HK-2 (cell line): Measurements from ENCODE around the gene OPCML.

Source experiments
- DNase-seq: peaks from one replicate; pipeline ENCODE4 v3.0.0-alpha.2; 2018; ENCODE audit not compliant: unreplicated experiment

OPCML gene

DNA sequence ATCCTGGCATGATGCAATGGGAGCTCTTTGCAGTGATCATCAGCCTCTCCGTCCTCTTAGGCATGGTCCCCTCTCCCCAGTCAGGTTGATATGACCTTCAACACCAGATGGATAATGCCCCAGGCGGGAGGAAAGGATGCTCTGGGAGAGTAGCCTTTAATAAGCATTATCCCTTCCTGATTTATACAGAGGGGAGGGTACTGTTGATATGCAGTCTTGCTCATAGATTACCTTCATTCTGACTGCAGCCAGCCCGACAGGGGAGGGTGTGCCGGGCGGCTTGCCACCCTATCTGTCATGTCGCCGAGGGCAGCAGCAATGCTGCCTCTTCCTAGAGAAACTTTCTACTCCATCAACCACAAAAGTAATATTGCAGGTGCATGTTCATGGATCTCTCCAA, 497.4 kb downstream of the OPCML start:
- DNase-seq = no peak

DNA sequence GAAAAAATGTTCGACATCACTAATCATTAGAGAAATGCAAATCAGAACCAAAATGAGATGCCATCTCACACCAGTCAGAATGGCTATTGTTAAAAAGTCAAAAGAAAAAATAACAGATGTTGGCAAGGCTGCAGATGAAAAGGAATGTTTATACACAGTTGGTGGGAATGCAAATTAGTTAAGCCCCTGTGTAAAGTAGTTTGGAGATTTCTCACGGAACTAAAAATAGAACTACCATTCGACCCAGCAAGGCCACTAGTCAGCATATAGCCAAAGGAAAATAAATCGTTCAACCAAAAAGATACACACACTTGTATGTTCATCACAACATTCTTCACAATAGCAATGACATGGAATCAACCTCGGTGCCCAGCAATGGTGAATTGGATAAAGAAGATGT, 503.2 kb downstream of the OPCML start:
- DNase-seq = no peak

DNA sequence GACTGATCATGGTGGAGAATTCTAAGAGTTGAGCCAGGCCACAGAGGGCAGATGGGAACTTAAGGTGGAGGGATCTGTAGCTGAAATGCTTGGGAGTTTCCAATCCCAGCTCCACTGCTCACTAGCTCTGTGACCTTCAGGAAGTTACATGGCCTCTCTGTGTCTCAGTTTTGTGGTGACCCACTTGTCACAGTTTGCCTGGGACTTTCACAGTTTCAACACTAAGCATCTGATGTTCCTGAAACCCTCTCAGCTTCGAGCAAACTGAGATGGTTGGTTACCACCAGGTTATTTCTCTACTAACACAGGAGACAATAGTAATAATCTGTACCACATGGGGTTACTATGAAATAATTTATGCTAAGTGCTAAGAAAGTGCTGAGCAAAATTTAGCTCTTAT, 505.3 kb downstream of the OPCML start:
- no peak for DNase-seq

DNA sequence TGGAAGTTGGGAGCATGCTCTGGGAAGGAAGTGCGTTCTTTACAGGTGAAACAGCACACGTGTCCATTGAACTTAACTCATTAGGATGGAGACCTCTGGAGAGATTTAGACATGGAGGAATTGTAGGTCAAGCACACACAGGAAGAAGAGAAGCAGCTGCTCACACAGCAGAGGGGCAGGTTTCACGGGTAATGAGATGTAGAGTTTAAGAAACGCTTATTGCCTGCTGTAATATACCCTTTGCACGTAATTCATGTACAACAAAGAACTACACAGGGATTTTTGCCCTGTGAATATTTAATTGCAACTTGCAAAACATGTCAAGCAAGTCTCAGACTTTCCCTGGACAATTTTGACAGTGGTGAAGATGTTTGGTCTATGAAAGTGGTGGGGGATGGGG, 508.0 kb downstream of the OPCML start:
- no peak for DNase-seq

DNA sequence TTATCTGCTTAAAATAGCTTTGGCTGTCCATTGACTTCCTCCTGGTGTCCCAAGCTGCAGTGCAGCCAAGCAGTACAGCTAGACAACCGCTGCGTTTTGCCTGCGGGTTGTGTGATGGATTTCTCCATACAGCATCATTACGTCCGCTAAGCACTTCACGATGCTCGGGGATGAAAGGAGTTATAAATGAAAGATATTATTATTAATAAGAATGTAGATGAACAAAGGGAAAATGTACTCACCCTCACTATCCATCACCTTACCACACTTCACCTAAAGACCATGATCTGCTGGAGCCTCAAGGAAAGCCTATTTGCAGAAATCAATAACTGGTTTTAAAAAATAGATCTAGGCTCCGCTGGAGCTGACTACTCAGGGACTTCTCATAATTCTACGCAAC, 509.1 kb downstream of the OPCML start:
- DNase-seq = no peak

DNA sequence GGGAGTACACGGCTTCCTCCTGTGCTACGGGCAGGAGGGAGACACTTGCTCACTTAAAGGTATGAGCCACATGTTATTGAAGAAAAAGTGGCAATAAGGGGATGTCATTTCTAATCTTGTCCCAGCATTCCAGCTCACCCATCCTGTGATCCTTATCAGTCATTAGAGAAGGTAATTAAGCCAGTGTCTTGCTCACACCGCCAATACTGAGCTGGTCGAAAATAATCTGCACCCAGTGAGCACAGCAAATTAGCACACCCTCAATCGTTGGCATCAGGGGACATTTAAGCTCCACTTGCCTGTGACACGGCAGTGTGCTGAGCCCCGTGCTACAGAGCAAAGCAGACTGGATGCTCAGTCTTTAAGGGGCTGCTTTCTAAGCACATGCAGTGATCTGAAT, 510.7 kb downstream of the OPCML start:
- no peak for DNase-seq

DNA sequence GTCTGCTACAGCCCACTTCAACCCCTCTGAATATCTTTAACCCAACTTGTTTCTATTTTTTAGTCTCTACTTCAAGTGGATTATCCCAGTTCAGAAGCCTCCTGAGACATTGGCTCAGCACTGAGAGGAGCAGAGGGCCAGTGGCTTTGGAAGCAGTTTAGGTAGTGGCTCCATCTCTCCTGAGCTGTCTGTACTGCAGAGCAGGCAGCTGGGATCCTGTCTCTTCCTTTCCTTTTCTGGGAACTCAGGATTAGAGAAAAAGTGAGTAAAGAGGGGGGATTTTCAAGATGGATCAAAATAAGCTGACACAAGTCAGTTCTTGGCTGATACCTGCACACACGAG, 512.0 kb downstream of the OPCML start:
- DNase-seq = no peak

DNA sequence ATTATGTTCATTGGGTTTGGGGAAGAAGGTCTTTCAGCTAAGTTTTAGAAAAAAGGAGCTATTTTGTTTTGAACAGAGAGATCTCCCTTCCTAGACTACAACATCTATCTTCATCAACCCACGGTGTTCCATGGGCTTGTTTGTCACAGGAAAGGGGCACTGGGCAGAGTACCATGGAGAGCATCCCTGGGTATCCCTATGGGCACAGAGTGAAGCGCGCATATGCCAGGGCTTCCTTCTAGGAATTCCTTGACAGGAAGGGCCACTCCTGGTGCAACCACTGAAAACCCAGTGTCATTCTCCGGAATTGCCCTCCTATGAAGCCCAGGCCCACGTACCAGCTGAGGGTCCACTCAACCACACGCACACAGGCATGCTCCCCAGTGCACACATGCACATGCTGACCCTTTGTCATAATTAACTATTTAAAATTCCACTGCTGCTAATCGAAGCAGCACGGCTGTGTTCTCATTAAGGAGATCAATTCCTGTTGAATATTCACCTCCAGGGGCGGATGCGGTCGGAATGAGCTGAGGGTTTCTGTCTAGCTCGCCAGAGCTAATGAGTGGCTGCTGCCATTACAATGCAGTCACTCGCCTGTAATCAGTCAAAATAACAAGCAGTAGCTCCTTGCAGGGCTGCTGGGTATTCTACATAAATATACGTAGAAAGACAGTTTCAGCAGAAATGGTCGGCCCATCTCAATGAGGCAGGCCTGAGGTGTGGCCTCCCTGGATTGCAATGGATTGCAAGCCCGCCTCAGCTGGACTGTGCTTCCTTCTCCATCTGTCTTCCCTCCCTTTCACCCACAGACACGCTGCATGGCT, 512.5 kb downstream of the OPCML start:
- DNase-seq = no peak

DNA sequence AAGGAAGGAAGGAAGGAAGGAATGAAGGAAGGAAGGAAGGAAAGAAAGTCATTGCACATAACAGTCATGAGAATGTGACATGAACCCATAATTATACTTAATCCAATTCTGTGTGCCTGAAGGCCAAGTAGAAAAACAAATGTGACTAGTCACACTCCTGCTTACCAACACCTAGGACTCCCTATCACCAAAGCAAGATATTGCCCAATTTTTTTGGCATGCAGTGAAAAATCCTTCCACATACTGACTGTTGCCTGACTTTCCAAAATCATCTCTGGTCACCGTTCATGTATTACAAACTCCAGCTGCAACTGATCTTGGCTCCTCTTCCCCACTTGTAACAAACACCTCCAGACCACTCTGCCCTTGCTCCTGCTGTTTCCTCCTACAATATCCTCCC, 516.8 kb downstream of the OPCML start:
- DNase-seq = no peak

DNA sequence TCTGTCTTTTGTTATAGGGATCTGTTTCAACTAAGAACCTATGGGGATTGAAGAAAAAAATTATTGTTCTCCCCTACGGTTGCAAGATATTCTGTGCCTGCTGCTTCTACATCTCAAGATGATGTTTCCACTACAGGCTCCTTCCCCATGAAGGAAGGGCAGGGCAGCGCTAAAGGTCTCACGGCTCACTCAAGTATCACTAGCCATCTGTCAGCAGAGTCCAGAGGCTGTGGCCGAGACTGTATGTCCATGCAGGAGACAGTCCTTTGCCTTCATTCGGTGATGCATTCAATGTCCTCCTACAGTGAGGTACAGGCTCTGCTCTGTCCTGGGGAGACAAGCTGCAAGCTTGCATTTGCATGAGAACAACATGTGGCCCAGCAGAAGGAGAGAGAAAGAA, 518.0 kb downstream of the OPCML start:
- no peak for DNase-seq

DNA sequence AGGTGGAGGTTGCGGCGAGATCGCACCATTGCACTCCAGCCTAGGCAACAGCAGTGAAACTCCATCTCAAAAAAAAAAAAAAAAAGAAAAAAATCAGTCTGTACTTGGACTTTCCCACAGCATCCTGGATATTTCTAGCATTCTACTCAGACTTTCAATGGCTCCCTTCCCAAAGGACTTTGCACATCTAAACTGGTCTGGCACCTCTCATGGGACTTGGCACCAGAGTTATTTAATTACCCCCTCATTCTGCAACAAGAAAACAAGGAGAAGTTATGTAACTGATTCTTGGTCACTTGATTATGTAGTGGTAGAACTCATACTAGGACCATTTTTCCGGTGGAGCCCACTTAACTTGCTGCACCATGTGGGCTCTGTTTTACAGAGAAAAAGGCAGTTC, 519.5 kb downstream of the OPCML start:
- DNase-seq = no peak

DNA sequence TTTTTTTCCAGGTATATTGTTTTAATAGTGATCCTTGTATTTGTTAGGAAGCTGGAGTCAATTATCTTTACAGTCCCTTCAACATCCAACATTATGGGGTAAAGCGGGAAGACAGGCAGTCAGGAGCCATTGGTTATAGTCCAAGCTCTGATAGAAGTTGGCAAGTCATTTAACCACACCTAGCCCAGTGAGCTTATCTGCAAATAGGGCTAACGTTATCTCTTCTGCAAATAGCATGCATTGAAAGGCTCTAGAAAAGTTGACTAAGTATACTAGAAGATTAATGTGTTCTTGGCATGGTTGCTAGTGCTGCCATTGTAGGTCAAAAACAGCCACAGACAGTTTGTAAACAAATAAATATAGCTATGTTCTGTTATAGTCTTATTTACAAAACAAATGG, 520.7 kb downstream of the OPCML start:
- no peak for DNase-seq

DNA sequence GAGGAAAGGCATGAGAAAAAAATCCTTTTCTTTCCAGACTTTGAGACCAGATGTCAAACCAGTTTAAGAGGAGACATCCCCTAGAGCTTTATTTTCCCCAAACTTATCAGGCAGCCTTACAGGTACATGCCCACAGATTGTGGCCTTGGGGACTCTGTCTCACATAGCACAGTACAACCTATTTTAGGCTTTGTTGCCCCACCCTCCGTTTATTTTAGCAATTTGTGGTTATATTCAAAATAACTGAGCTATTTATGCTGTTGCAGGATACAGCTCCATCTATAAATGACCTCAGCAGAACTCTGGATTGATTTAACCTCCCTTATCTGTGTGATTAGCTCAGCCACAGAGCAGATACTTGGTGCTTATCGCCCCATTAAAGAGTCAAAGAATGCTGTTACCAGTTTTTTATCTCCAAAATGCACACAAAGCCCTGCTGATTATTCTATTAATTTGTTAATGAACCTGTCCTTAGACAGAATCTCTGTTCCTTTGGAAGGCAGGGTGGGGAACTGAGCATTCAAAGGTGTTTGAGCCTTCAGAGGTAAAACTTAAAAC, 525.2 kb downstream of the OPCML start:
- no peak for DNase-seq

DNA sequence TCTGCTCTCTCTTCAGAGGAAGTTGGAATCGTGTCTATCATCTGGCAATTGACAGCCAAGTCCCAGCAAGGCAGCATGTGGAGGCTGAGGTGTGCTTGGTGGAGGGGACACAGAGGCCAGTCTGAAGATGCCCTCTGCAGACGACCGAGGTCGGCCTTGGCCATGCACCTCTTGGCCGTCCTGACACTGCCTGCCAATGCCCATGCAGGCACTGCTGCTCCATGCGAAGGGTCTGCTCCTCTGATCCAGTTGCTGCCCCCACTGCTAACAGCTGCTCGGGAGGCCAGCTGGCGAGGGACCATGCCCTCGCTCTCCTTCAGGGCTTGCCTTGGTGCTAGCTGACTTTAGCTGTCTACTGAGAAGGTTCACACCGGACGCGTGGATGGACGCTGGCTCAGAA, 527.9 kb downstream of the OPCML start:
- no peak for DNase-seq

DNA sequence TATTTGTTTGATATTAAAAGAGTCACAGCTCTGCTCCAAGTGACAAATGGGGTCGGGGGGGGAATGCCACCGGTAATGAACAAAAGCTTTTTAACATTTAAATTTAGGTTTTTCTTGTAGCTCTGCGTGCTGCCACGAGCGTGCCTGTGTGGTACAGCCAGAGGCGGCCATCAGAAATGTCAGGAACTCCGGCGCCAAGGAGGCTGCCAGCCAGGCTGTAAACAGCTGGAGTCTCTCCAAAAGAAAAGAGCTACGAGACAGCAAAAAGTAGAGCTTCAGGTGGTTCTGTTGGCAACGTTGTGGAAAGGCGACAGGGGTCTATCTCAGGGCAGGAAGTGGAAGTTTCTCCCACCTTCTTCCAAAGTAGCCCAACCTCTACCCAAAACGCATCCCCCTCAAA, 532.8 kb downstream of the OPCML start:
- no peak for DNase-seq

DNA sequence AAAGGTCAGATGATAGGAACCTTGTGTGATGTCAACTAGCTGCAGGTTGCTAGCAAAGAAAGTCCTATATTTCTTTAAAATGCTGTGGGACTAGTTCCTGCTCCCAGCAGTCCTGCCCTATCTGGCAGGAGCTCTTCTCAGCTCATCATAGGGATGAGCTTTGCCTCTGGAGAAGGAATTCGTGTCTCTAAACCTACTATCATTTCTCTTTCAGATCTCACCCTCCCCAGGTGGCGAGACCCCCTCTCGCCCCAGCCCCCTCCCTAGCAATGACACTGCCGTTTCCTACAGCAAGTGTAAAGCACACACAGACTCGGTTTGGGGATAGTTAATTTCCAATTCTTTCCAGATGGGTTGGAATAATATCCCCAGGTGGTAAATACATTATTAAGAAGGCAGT, 533.3 kb downstream of the OPCML start:
- no peak for DNase-seq

DNA sequence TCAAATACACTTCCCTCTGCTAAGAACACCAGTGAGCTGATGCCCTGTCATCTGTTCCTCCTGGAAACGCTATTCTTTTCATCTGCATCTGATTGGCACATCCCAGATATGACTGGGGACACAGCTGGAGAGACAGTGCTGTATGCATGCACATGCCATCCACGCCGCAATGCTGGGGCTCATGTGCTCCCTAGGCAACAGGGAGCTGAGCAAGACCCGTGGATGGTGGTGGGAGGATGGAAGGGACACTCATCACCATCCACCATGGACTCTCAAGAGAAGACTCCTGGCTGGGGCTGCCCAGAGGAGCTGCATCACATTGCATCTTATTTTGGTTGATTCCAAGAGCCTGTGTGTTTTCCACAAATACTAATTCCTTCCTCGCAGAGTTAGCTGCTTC, 534.9 kb downstream of the OPCML start:
- DNase-seq = no peak

DNA sequence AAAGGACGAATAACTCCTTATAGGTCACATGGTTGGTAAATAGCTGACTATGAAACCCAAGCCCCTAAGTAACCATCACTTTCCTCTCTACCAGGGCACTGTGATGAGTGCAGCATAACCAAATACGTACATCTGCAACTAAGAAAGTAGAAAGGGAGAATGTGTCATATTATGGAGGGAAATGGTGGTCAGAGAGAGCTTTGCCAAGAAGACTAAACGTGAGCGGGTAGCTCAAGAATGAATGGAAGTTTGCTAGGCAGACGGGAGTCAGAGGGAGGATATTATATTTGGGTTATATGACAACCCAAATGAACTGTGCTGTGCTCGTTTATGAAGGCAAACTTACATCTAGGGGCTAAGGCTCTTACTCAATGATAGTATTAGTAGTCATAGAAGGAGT, 537.3 kb downstream of the OPCML start:
- DNase-seq = no peak

DNA sequence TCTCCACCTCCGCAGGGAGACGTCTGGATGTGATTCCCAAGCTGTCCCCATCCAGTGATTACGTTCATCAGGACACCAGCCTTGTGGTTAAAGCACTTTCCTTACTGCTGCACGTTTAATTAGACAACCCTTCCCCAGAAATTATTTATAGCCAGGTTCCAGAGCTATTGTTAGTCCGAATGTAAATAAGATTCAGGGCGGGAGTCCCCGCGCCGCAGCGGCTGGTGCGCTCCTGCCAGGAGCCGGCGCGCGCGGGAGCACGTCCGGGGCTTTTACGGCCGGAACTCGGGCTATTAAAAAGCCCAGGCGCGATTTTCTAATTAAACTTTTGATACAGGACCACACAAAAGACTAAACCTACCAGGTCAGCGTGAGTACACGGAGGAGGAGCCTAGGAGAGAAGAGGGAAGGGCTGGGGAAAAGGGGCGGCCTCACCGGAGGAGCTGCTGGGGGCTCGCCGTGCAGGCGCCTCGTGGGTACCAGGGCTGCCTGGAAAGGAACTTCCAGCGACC, 538.3 kb downstream of the OPCML start:
- DNase-seq = no peak

DNA sequence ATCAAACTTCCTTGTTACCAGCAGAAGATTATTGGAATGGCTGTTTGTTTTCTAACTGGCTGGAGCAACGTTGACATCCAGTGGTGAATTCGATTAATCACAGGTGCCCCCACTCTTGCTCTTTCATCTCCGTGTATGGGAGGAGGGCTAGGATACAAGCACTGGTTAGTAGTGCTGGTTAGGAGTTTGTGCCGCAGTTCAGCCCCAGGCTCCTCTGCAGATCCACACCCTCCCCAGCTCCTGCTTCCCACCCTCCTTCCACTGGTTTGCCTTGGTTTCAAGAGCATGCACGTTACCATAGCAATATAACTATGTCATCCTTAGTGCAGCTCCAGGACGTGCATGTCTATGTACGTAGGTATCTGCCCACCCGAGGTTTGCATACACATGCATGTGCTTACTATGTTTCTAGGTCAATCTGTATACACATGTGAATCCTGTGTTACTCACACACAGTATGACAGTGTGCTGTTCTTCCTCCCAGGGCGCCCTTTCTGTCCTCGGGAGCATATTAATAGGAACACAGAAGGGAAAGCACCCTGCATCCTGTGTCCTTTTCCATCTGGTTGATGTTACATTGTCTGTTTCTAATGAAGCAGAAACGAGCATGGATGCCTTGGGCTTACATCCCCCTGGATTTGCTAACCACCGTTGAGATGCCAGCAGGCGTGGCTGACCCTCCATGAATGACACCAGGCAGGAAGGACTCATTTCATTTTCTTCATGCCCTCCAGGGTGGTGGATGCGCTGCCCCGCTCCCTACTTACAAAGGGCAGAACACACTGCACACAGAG, 539.3 kb downstream of the OPCML start:
- DNase-seq = no peak

DNA sequence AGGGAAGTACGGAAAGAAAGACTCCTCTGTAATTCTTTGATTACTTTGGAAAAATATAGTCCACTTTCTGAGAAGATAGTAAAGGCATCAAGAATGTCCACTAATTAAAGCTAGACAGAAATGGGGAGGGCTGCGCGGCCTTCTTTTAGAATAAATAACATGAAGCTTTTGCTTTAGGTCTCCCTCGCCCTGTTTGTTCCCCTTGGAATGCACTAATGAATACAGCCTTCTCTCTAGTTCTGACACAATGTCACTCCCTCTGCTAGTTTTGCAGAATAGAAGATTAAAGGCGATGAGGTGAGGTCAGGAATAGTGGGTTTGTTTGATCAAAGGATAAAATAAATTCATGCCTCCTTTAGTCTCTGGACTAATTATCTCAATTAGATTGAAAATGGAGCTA, 543.9 kb downstream of the OPCML start:
- no peak for DNase-seq

DNA sequence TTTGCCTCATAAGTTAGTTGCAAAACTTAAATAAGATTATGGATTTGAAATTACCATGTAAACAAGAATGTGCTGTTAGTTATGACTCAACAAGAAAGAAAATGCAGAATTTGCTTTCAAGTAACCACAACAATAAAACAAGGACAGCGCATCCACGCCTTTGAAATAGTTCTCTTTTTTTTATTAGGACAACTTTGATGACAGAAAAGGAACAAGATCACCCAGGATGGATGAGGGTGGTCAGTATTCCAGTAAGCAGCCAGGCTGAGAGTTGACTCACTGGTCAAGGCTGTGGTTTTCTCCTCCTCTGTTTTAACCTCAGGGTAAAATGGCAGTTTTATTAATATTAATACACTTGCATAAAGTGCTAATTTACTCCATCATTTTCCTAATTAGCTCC, 544.4 kb downstream of the OPCML start:
- no peak for DNase-seq

DNA sequence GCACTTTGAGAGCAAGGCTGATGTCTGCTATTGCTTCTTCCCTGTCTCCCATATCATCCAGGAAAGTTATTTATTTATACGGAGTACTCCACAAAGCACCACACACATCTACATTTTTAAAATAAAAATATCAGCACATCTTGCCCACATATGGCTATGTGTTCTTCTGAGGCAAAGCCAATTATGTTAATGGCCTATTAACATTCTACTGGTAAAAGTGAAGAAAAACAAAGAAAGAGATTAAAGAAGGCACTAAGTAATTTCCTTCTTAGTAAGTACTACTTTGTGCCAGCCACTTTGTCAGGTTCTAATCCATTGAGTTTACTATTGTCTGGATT, 548.7 kb downstream of the OPCML start:
- no peak for DNase-seq
